Astrocyte (in vitro differentiated cells and primary cell): ENCODE data around the gene CROCC.

Experiments used
- EZH2 ChIP-seq: IDR thresholded peaks from 2 replicates; pipeline ENCODE4 v1.6.1; 2012; ENCODE audit warnings: mild to moderate bottlenecking, low read length, inconsistent platforms; ENCODE audit not compliant: insufficient read depth
- TF ChIP-seq, protein P1 (sequence below): IDR thresholded peaks from 2 replicates; pipeline ENCODE4 v1.5.1; 2011; ENCODE audit warnings: low read depth, mild to moderate bottlenecking, inconsistent platforms, low read length, moderate library complexity; ENCODE audit not compliant: insufficient read depth

DNA sequence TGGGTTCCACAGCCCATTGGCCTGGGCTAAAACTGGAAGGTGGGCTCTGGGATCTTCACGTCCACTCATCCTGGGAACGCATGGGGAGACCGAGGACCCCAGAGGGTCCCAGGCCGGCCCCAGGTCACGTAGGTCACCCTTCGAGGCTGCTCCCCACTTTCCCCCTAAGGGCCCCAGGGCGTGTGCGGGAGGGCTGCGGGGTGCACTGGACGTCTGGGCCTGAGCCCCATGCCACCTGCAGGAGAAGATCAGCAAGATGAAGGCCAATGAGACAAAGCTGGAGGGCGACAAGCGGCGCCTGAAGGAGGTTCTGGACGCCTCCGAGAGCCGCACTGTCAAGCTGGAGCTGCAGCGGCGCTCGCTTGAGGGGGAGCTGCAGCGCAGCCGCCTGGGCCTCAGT lies 46.2 kb downstream of the CROCC start:
- TF ChIP-seq, protein P1, sequence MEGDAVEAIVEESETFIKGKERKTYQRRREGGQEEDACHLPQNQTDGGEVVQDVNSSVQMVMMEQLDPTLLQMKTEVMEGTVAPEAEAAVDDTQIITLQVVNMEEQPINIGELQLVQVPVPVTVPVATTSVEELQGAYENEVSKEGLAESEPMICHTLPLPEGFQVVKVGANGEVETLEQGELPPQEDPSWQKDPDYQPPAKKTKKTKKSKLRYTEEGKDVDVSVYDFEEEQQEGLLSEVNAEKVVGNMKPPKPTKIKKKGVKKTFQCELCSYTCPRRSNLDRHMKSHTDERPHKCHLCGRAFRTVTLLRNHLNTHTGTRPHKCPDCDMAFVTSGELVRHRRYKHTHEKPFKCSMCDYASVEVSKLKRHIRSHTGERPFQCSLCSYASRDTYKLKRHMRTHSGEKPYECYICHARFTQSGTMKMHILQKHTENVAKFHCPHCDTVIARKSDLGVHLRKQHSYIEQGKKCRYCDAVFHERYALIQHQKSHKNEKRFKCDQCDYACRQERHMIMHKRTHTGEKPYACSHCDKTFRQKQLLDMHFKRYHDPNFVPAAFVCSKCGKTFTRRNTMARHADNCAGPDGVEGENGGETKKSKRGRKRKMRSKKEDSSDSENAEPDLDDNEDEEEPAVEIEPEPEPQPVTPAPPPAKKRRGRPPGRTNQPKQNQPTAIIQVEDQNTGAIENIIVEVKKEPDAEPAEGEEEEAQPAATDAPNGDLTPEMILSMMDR, result no peak
- TF ChIP-seq EZH2, result no peak
